HepG2 (cell line): ENCODE data around the gene TLK1.

Experiments
- ETV6 ChIP-seq: sonication (generic); formaldehyde crosslinking; conservative IDR thresholded peaks from 2 replicates; pipeline ENCODE4 v1.4.0; 2020; ENCODE audit warnings: missing genetic modification reagents
- FOXJ3 ChIP-seq: sonication (generic); formaldehyde crosslinking; IDR thresholded peaks from 2 replicates; pipeline ENCODE4 v1.4.0; 2020; ENCODE audit warnings: missing genetic modification reagents, mild to moderate bottlenecking, borderline replicate concordance
- HBP1 ChIP-seq: IDR thresholded peaks from 2 replicates; pipeline ENCODE4 v1.6.1; 2016; ENCODE audit warnings: low read depth, control low read depth
- MLX ChIP-seq: IDR thresholded peaks from 2 replicates; pipeline ENCODE4 v1.6.1; 2016
- NFRKB ChIP-seq: fragments of 450-650 bp; IDR thresholded peaks from 2 replicates; pipeline ENCODE4 v1.6.1; 2017
- POLR2A ChIP-seq, 2 experiments: IDR thresholded peaks; 2 replicates each; pipeline ENCODE4 v1.6.1; 2011; ENCODE audit warnings: low read depth in 2 of 2, low read length in 2 of 2, mild to moderate bottlenecking in 1 of 2, moderate library complexity in 1 of 2; ENCODE audit not compliant: insufficient read depth in 1 of 2
- ZBTB33 ChIP-seq: sonication (generic); formaldehyde crosslinking; IDR thresholded peaks from 2 replicates; pipeline ENCODE4 v1.4.0; 2020; ENCODE audit warnings: missing genetic modification reagents
- ZNF292 ChIP-seq: sonication (generic); formaldehyde crosslinking; IDR thresholded peaks from 2 replicates; pipeline ENCODE4 v1.8.1; 2022; ENCODE audit warnings: mild to moderate bottlenecking, low read depth, missing genetic modification reagents, borderline replicate concordance
- ZNF431 ChIP-seq: sonication (generic); formaldehyde crosslinking; IDR thresholded peaks from 2 replicates; pipeline ENCODE4 v1.9.0; 2022; ENCODE audit warnings: missing genetic modification reagents, low read depth, mild to moderate bottlenecking, borderline replicate concordance

GRCh38 chr2:171159372-171160118, 1.1 kb downstream of the TLK1 start:
- peak; percentile 77 to 88 for TF ChIP-seq POLR2A (IDR thresholded peaks at IDR 0.05; ENCODE audit: insufficient read depth in 1 of 2, low read depth in 2 of 2, low read length in 2 of 2)
- TF ChIP-seq NFRKB: no peak
- no peak for TF ChIP-seq ZBTB33
- no peak for TF ChIP-seq MLX
- no peak for TF ChIP-seq ZNF431
- no peak for TF ChIP-seq FOXJ3 (CRISPR knock-in tag)
- no peak; the same call in none of the 2 replicates for TF ChIP-seq ZNF292 (CRISPR knock-in tag)
- 0 out of 2 replicates have a peak, but pooled peaks have one; percentile 49 for TF ChIP-seq HBP1 (CRISPR knock-in tag)
- no peak for TF ChIP-seq ETV6
